ENCODE measurements around the gene BZW1.

Gene BZW1

DNA sequence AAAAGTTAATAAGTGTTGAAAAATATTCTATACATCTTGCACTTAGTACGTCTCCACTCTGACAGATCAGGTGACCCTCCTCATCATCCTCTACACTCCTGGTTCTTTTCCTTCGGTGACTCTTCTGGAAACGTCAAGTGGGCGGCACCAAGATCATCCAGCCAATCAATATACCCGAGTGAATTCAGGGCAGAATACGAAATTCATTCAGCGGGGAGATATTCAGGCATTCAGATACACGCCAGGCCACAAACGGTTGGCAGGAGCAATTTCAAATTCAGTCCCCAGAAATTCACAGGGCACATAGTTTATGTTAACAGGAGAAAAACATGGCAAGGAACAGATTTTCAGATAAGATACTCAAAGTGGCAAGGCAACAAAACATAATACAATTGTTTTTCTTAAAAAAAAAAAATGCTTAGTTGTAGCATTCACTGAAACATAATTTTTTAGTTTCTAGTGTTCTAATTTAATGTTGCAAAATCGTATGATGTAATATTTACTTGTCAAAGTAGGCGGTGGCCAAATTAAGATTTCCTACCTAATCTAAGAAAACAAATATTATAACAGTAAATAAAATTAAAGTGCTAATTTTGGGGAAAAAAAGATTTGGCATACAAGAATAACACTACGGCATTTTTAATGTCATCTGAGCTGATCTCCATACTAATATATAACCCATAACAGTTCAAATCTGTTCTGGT, 48.5 kb downstream of the BZW1 start:
- peaks cover 66% of the 10 kb centered on the region for H3K36me3 ChIP-seq (ENCODE audit: insufficient read depth, low read length)
- WGBS = 90% methylated on average over 9 of the region's 12 CpGs
- no peaks in the 10 kb centered on the region for H3K9me3 ChIP-seq (ENCODE audit: insufficient read depth, low read depth, low read length)
- no peaks in the 10 kb centered on the region for H3K27me3 ChIP-seq (ENCODE audit: insufficient read depth, low read length)
- H3K27ac ChIP-seq (ENCODE audit: low read depth, low read length) = no peak overlapping the region
- H3K4me3 ChIP-seq (ENCODE audit: low read length) = no peak overlapping the region
- peaks cover 16% of the 10 kb centered on the region for H3K4me1 ChIP-seq (ENCODE audit: insufficient read depth, low read length)
- H3K9ac ChIP-seq (ENCODE audit: low read depth, low read length) = no peak overlapping the region

DNA sequence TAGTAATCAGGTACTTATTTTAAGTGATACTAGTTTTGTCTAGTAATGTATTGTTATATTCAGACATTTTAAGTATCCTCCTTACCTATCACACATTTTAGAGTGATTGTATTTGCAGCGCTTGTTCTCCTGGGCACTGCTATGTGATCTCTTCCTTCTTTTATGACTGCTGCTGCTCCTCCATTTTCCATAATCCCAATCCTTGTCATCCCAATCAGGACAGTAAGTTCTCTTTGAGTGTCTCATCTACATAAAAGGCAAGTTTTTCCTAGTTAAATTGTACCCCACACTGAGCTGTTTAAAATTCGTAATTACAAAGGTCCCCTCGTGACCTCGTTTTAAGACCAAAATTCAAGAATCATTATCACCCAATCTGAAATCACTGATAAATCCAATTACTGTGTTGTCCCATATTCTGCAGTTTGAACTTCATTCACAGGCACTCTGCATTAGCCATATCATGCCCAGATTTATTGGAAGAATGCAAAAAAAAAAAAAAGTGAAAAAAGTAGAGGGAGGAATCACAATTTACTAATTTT, 50.0 kb downstream of the BZW1 start:
- no peak overlapping the region for H3K9ac ChIP-seq (ENCODE audit: low read depth, low read length)
- peaks cover 16% of the 10 kb centered on the region for H3K4me1 ChIP-seq (ENCODE audit: insufficient read depth, low read length)
- 0 out of 2 replicates have a peak overlapping the region, but pooled peaks have one; percentile 6 for H3K27ac ChIP-seq (ENCODE audit: low read depth, low read length)
- WGBS = 39% methylated on average over 4 of the region's 4 CpGs
- H3K4me3 ChIP-seq (ENCODE audit: low read length) = peak overlapping the region; percentile 76
- peaks cover 51% of the 10 kb centered on the region for H3K36me3 ChIP-seq (ENCODE audit: insufficient read depth, low read length)
- H3K27me3 ChIP-seq (ENCODE audit: insufficient read depth, low read length) = no peaks in the 10 kb centered on the region
- no peaks in the 10 kb centered on the region for H3K9me3 ChIP-seq (ENCODE audit: insufficient read depth, low read depth, low read length)

- H3K9me3 ChIP-seq (ENCODE audit: insufficient read depth, low read depth, low read length) = no peaks in the 10 kb centered on the region
- H3K27ac ChIP-seq (ENCODE audit: low read depth, low read length) = peak overlapping the region; percentile 0; the same call in 1 of the 2 replicates
- H3K4me3 ChIP-seq (ENCODE audit: low read length) = peak overlapping the region; percentile 76
- 2% methylated on average over 13 of the region's 13 CpGs for WGBS
- H3K27me3 ChIP-seq (ENCODE audit: insufficient read depth, low read length) = no peaks in the 10 kb centered on the region
- H3K36me3 ChIP-seq (ENCODE audit: insufficient read depth, low read length) = peaks cover 42% of the 10 kb centered on the region
- peak overlapping the region; percentile 94 for H3K9ac ChIP-seq (ENCODE audit: low read depth, low read length)
- H3K4me1 ChIP-seq (ENCODE audit: insufficient read depth, low read length) = peaks cover 16% of the 10 kb centered on the region
Observed at GRCh38 chr2:200862532-200863000, 50.9 kb downstream of the BZW1 start.

- H3K27me3 ChIP-seq (ENCODE audit: insufficient read depth, low read length) = no peaks in the 10 kb centered on the region
- peak overlapping the region; percentile 93 for H3K27ac ChIP-seq (ENCODE audit: low read depth, low read length)
- H3K4me3 ChIP-seq (ENCODE audit: low read length) = peak overlapping the region; percentile 76
- H3K4me1 ChIP-seq (ENCODE audit: insufficient read depth, low read length) = peaks cover 16% of the 10 kb centered on the region
- H3K9ac ChIP-seq (ENCODE audit: low read depth, low read length) = peak overlapping the region; percentile 94
- no peaks in the 10 kb centered on the region for H3K9me3 ChIP-seq (ENCODE audit: insufficient read depth, low read depth, low read length)
- H3K36me3 ChIP-seq (ENCODE audit: insufficient read depth, low read length) = peaks cover 30% of the 10 kb centered on the region
- WGBS = under 1% methylated on average over 19 of the region's 19 CpGs
Observed at GRCh38 chr2:200863782-200864175, 52.1 kb downstream of the BZW1 start.

DNA sequence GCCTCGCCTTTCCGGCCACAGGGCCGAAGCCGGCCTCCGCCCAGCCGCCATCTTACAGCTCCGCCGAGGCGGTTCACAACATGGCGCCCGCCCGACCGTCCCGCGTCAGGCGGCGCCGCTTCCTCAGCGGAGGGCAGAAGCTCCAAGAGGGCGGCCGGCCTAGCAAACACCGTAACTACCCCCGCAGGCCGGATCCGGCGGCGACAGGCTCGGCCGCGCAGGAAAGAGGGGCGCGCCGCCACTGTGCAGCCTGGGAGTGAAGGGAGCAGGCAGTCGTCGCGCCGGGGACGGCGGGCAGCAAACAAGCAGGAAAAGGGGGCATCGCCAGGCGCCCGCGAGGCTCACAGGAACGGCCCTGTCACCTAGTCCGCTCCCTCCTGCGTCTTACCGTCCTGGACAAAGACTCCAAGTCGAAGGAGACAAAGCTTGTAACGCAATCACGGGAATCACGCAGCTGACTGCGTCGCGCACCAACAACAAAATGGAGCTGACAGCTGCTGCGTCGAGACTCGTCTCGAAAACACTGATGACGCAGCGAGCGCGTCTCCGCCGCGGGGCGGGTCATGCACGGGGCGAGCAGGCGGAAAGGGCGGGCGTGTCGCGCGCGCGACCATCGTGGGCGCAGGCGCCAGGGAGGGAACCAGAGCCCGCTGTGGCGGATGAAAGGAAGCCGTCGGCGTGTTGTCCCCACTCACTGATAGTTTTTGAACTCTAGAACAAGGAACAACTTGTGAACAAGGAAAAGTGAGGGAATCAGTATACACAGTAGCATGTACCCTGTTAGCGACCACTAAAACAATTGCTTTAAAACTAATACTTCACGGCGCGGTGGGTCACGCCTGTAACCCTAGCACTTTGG, 52.7 kb downstream of the BZW1 start, which contains the start of gene CLK1:
Gene CLK1 (minus strand): TSS at position 483 of the 859 bp plus-strand sequence. CDS start 2,796 bp downstream, outside the sequence.
- H3K27ac ChIP-seq (ENCODE audit: low read depth, low read length) = peak within 1 kb of the TSS; percentile 93
- peak within 1 kb of the TSS; percentile 94 for H3K9ac ChIP-seq (ENCODE audit: low read depth, low read length)
- 2% methylated on average over 89 of the region's 89 CpGs for WGBS
- peaks cover 24% of the 10 kb centered on the region for H3K36me3 ChIP-seq (ENCODE audit: insufficient read depth, low read length)
- H3K27me3 ChIP-seq (ENCODE audit: insufficient read depth, low read length) = no peaks in the 10 kb centered on the region
- peak within 1 kb of the TSS; percentile 76 for H3K4me3 ChIP-seq (ENCODE audit: low read length)
- H3K9me3 ChIP-seq (ENCODE audit: insufficient read depth, low read depth, low read length) = no peaks in the 10 kb centered on the region
- H3K4me1 ChIP-seq (ENCODE audit: insufficient read depth, low read length) = peaks cover 16% of the 10 kb centered on the region

DNA sequence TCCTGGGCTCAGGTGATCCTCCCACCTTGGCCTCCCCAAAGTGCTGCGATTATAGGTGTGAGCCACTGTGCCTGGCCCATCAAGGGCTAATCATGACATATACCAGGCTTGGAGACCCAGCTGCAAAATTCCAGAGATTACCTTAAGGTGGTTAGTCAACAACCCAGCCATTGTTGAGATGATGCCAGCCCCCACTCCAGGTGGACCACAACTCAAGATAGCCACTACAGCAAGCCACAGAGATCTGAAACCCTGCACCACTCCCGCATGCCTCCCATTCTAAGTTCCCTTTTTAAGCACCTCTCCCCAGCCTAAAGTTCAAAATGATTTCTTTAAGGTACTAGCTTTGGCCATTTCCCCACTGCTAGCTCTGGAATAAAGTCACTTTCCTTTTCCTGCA, 57.3 kb downstream of the BZW1 start:
- Histone ChIP-seq H3K9ac (ENCODE audit: low read depth, low read length) (no peak overlapping the region), H3K4me1 (ENCODE audit: insufficient read depth, low read length) (no peaks in the 10 kb centered on the region; the same call in 1 of the 2 replicates), H3K9me3 (ENCODE audit: insufficient read depth, low read depth, low read length) (no peaks in the 10 kb centered on the region), H3K36me3 (ENCODE audit: insufficient read depth, low read length) (peaks cover 24% of the 10 kb centered on the region), H3K27me3 (ENCODE audit: insufficient read depth, low read length) (no peaks in the 10 kb centered on the region), H3K4me3 (ENCODE audit: low read length) (no peak overlapping the region), H3K27ac (ENCODE audit: low read depth, low read length) (no peak overlapping the region)
- 96% methylated on average over 2 of the region's 2 CpGs for WGBS

GRCh38 chr2:200871151-200871550, 59.4 kb downstream of the BZW1 start:
- 96% methylated on average over 3 of the region's 3 CpGs for WGBS
- no peaks in the 10 kb centered on the region for H3K27me3 ChIP-seq (ENCODE audit: insufficient read depth, low read length)
- no peak overlapping the region for H3K27ac ChIP-seq (ENCODE audit: low read depth, low read length)
- no peaks in the 10 kb centered on the region for H3K9me3 ChIP-seq (ENCODE audit: insufficient read depth, low read depth, low read length)
- peaks cover 42% of the 10 kb centered on the region for H3K36me3 ChIP-seq (ENCODE audit: insufficient read depth, low read length)
- H3K4me3 ChIP-seq (ENCODE audit: low read length) = no peak overlapping the region
- no peak overlapping the region for H3K9ac ChIP-seq (ENCODE audit: low read depth, low read length)
- no peaks in the 10 kb centered on the region for H3K4me1 ChIP-seq (ENCODE audit: insufficient read depth, low read length)

- Histone ChIP-seq H3K9me3 (ENCODE audit: insufficient read depth, low read depth, low read length) (no peaks in the 10 kb centered on the region), H3K27me3 (ENCODE audit: insufficient read depth, low read length) (no peaks in the 10 kb centered on the region), H3K4me3 (ENCODE audit: low read length) (no peak overlapping the region), H3K27ac (ENCODE audit: low read depth, low read length) (no peak overlapping the region), H3K4me1 (ENCODE audit: insufficient read depth, low read length) (no peaks in the 10 kb centered on the region), H3K9ac (ENCODE audit: low read depth, low read length) (no peak overlapping the region), H3K36me3 (ENCODE audit: insufficient read depth, low read length) (peaks cover 65% of the 10 kb centered on the region)
- WGBS = 97% methylated on average over 6 of the region's 6 CpGs
Observed at GRCh38 chr2:200873560-200873959, 61.9 kb downstream of the BZW1 start.
